Effector memory CD4-positive, alpha-beta T cell (primary cell): ENCODE data around the gene BNC2.

Experiments used
- DNase-seq, 3 donors: peaks; one replicate each; pipeline ENCODE4 v3.0.0-alpha.2; 2020
- H3K27ac ChIP-seq: 2 replicates; pipeline ENCODE4 v1.7.0; 2013; ENCODE audit warnings: mild to moderate bottlenecking, low read length, moderate library complexity; ENCODE audit not compliant: insufficient read depth, poor library complexity, severe bottlenecking
- H3K27me3 ChIP-seq: replicated peaks from 2 replicates; pipeline ENCODE4 v1.7.0; 2013; ENCODE audit warnings: mild to moderate bottlenecking, low read length; ENCODE audit not compliant: insufficient read depth, control insufficient read depth, poor library complexity, severe bottlenecking
- H3K36me3 ChIP-seq: 2 replicates; pipeline ENCODE4 v1.7.0; 2013; ENCODE audit warnings: mild to moderate bottlenecking, low read length, moderate library complexity; ENCODE audit not compliant: control insufficient read depth, insufficient read depth
- H3K4me1 ChIP-seq: 2 replicates; pipeline ENCODE4 v1.7.0; 2013; ENCODE audit warnings: low read length, mild to moderate bottlenecking; ENCODE audit not compliant: control insufficient read depth, insufficient read depth, poor library complexity, severe bottlenecking
- H3K4me3 ChIP-seq: 2 replicates; pipeline ENCODE4 v1.7.0; 2013; ENCODE audit warnings: low read length, low read depth, mild to moderate bottlenecking; ENCODE audit not compliant: insufficient read depth, poor library complexity, severe bottlenecking
- H3K9me3 ChIP-seq: 2 replicates; pipeline ENCODE4 v1.7.0; 2013; ENCODE audit warnings: mild to moderate bottlenecking, low read length, moderate library complexity; ENCODE audit not compliant: control insufficient read depth

Gene BNC2

DNA sequence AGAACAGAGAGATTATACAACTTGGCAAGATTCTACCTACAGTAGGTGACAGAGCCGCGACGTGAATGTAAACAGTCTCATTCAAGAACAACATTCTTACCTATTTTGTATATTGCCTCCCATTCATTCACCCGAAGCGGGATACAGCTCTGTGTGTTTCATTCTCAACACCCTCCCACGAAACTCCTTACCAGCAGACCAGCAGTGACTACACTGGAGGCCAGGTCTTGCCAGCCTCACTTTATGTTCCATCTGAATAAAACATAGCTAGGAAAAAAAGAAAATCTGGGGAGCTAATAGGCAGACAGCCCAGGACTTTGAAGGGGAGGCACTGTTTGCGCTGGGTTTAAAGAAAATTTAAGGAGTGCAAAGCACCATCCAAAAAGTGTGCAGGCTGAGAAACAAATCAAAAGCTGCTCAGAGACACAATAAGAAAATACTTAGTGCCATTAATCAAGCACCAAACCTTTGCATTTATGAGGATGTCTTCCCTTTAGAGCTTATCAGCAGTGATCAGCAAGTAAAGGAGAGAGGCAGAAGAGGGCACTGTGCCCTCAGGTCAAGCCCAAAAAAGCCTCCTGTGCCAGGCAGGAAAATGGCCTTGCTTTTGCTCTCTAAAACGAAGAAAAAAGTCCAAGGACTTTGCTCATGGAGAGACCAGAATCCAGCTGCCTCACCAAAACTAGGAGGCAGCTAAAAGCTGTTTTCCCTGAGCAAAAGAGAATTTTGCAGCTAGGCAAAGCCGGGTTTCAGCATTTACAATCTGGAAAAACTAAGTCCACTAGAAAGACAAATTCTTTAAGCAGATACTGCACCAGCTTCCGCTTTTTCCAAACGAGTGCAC lies 295.1 kb downstream of the BNC2 start:
- Histone ChIP-seq H3K27ac (no peak overlapping the region), H3K27me3 (no peaks in the 10 kb centered on the region), H3K4me1 (no peaks in the 10 kb centered on the region), H3K9me3 (no peaks in the 10 kb centered on the region), H3K4me3 (no peak overlapping the region), H3K36me3 (no peaks in the 10 kb centered on the region)
- no peak for DNase-seq

DNA sequence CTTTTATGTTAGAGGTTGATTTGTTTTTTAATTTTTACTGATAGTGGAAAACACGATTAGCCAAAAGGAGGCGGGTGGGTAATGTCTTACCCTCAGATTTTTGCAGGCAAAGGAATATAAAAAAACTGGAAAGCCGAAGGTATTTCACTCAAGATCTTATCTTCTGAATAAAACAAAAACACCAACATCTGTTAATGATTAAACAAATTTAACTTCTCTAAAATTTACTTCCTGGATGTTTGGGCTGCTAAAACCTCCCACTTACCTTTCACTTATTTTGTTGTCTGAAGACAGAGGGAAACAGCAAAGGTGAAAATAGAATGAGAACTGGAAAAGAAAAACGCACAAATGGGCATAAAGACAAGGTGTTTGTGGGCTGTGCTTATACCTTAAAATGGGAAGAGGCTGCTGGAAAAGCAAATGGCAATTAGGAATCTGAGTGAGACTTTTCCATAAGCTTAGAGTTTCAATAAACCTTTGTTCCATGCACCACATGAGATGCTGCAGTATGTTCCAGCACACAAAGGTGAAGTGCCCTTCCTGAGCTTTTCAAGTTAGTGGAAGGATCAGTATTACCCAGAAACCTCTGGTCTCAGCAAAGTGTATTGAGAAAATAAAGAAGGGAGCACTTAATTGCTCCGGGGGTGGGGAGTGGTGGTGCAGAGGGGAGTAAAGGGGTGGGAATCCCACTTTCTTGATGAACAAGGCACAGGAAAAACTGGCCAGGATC lies 298.3 kb downstream of the BNC2 start:
- no peak overlapping the region for H3K27ac ChIP-seq
- no peaks in the 10 kb centered on the region for H3K36me3 ChIP-seq
- H3K4me1 ChIP-seq, result no peaks in the 10 kb centered on the region
- H3K27me3 ChIP-seq, result no peaks in the 10 kb centered on the region
- H3K9me3 ChIP-seq, result no peaks in the 10 kb centered on the region
- DNase-seq, result no peak
- H3K4me3 ChIP-seq, result no peak overlapping the region

- no peak for DNase-seq
- H3K4me1 ChIP-seq, result no peaks in the 10 kb centered on the region
- H3K36me3 ChIP-seq, result no peaks in the 10 kb centered on the region
- no peak overlapping the region for H3K4me3 ChIP-seq
- no peaks in the 10 kb centered on the region for H3K9me3 ChIP-seq
- H3K27me3 ChIP-seq, result no peaks in the 10 kb centered on the region
- no peak overlapping the region for H3K27ac ChIP-seq
Measured at GRCh38 chr9:16571127-16571802, 299.2 kb downstream of the BNC2 start.

DNA sequence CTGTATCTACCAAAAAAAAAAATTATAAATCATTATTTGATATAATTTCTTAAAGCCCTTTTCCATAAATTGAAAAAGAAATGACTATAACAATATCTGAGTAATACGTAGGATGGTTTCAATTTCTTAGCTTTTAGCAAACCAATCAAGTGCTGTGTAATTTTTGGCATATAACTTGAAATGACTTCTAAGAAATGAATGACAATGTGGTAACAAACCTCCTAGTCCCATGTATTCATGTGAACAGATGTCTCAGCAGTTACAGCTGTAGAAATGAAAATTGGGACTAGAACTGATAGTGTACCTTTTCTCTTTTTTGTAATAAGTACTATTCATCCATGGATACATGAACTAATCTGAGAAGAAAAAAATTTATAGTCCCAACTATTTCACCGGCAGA lies 307.0 kb downstream of the BNC2 start:
- no peaks in the 10 kb centered on the region for H3K4me1 ChIP-seq
- H3K36me3 ChIP-seq, result no peaks in the 10 kb centered on the region
- H3K27ac ChIP-seq, result no peak overlapping the region
- H3K9me3 ChIP-seq, result no peaks in the 10 kb centered on the region
- H3K4me3 ChIP-seq, result no peak overlapping the region
- DNase-seq, result no peak
- no peaks in the 10 kb centered on the region for H3K27me3 ChIP-seq

DNA sequence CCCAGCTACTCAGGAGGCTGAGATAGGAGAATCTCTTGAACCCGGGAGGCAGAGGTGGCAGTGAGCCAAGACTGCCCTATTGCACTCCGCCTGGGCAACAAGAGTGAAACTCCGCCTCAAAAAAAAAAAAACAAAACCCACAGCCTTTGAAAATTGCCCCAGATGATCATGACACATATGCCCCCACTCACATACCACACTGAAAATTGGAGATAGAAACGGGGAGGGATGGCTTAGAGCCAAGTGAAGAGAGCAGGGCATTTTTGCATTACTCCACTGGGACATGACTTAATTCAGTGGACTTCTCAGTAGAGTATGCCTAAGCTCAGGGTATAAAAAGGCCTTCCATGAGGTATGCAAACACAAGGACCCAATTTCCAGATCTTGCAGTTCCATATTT lies 309.3 kb downstream of the BNC2 start:
- DNase-seq, result no peak
- H3K27me3 ChIP-seq, result no peaks in the 10 kb centered on the region
- H3K4me3 ChIP-seq, result no peak overlapping the region
- no peaks in the 10 kb centered on the region for H3K9me3 ChIP-seq
- no peaks in the 10 kb centered on the region for H3K36me3 ChIP-seq
- no peak overlapping the region for H3K27ac ChIP-seq
- H3K4me1 ChIP-seq, result no peaks in the 10 kb centered on the region

DNA sequence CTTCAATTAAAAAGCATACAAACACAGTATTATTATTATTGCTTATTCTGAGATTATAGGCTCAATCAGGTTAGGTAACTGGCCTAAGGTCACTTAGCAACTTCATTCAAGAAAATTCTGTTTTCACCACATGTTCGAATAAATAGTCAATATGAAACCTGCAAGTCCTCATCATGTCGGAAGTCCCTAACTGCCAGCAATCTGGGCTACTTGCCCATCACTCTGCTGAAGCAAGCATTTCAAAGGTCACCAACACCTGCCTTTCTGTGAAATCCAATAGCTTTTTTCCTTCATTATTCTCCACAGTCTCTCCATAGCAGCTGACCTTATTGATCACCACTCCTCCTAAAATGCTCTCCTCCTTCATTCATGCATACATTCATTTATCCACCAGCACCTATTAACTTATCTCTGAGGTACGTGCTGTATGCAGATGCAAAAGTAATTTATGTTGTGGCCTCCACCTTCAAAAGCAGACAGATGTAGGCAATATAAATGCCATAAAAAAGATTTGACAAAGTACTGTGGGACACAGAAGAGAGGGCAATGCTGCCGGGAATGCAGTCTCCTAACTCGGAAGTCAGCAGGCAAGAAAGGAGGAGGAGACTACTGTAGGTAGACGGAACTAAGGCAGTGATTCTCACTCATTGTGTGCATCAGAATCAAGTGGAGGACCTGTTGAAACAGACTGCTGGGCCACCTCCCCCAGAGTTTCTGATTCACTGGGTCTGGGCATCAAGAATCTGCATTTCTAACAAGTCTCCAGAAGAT lies 310.9 kb downstream of the BNC2 start:
- Histone ChIP-seq H3K9me3 (no peaks in the 10 kb centered on the region), H3K4me3 (no peak overlapping the region), H3K27me3 (no peaks in the 10 kb centered on the region), H3K27ac (no peak overlapping the region), H3K4me1 (no peaks in the 10 kb centered on the region), H3K36me3 (no peaks in the 10 kb centered on the region)
- no peak for DNase-seq

DNA sequence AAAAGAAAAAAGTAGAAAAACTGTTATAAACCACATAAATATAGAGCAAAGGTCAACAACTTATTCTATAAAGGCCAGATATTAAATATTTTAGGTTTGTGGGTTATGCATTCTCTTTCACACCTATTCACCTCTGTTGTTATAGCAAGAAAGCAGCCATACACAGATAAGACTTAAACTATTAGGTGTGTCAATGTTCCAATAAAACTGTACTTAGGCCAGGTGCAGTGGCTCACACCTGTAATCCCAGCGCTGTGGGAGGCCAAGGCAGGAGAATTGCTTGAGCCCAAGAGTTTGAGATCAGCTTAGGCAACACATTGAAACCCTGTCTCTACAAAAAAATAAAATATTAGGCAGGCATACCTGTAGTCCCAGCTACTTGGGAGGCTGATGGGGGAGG lies 314.7 kb downstream of the BNC2 start:
- no peak for DNase-seq
- Histone ChIP-seq H3K4me1 (no peaks in the 10 kb centered on the region), H3K27ac (no peak overlapping the region), H3K9me3 (no peaks in the 10 kb centered on the region), H3K36me3 (no peaks in the 10 kb centered on the region), H3K27me3 (no peaks in the 10 kb centered on the region), H3K4me3 (no peak overlapping the region)

- no peak overlapping the region for H3K27ac ChIP-seq
- no peaks in the 10 kb centered on the region for H3K27me3 ChIP-seq
- H3K4me1 ChIP-seq, result no peaks in the 10 kb centered on the region
- no peaks in the 10 kb centered on the region for H3K36me3 ChIP-seq
- no peaks in the 10 kb centered on the region for H3K9me3 ChIP-seq
- no peak for DNase-seq
- H3K4me3 ChIP-seq, result no peak overlapping the region
Measured at GRCh38 chr9:16553869-16554540, 316.5 kb downstream of the BNC2 start.

DNA sequence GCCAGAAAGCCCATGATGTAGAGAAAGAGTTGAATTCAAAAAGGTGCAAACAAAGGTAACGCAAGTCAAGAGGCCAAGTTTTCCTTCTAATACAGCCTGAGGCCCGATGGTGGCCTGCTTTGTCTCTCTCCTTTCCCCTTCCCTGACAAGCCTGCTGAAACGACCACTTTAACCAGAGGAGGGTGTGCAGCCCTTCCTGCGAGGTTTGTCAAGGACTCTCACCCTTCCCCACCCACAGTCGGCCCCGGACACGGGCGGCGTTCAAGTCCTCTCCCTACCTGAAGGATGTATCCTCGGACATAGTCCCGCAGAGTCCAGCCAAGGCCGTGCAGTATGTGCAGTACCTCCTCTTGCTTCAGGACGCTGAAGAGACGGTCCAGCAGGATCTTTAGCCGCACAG lies 318.2 kb downstream of the BNC2 start:
- no peak overlapping the region for H3K27ac ChIP-seq
- H3K4me1 ChIP-seq, result no peaks in the 10 kb centered on the region
- H3K36me3 ChIP-seq, result no peaks in the 10 kb centered on the region
- H3K27me3 ChIP-seq, result no peaks in the 10 kb centered on the region
- no peaks in the 10 kb centered on the region for H3K9me3 ChIP-seq
- H3K4me3 ChIP-seq, result no peak overlapping the region
- no peak for DNase-seq
